DMS53 treated with DMSO at 0.1 percent for 48 hours (cell line): ENCODE results near the gene ZNF831.

Experiments
- DNase-seq: peaks from one replicate; lab custom pipeline; 2025; ENCODE audit not compliant: unreplicated experiment; lab: John Stamatoyannopoulos, UW

ZNF831 gene

GRCh38 chr20:59211208-59211765 lies 47.7 kb downstream of the ZNF831 start:
- no peak for DNase-seq

- DNase-seq: no peak
Measured at GRCh38 chr20:59214073-59214472, 50.5 kb downstream of the ZNF831 start.

GRCh38 chr20:59214606-59215547 lies 51.3 kb downstream of the ZNF831 start:
- DNase-seq: no peak

GRCh38 chr20:59217173-59217572 lies 53.6 kb downstream of the ZNF831 start:
- no peak for DNase-seq

- DNase-seq: no peak
Measured at GRCh38 chr20:59217794-59218280, 54.2 kb downstream of the ZNF831 start.

- no peak for DNase-seq
Measured at GRCh38 chr20:59219211-59219610, 55.6 kb downstream of the ZNF831 start.

- no peak for DNase-seq
Measured at GRCh38 chr20:59220161-59220560, 56.5 kb downstream of the ZNF831 start.

GRCh38 chr20:59221049-59221706 lies 57.6 kb downstream of the ZNF831 start:
- no peak for DNase-seq

- DNase-seq: no peak
Measured at GRCh38 chr20:59221707-59222252, 58.2 kb downstream of the ZNF831 start.

GRCh38 chr20:59222253-59223181 lies 58.9 kb downstream of the ZNF831 start:
- DNase-seq: peak; percentile 24

- no peak for DNase-seq
Measured at GRCh38 chr20:59223182-59223601, 59.6 kb downstream of the ZNF831 start.

GRCh38 chr20:59223750-59224149 lies 60.1 kb downstream of the ZNF831 start:
- DNase-seq: no peak

GRCh38 chr20:59224236-59224635 lies 60.6 kb downstream of the ZNF831 start:
- DNase-seq: no peak

GRCh38 chr20:59230385-59230784 lies 66.8 kb downstream of the ZNF831 start:
- DNase-seq: no peak

GRCh38 chr20:59231124-59231804 lies 67.6 kb downstream of the ZNF831 start:
- DNase-seq: no peak

- no peak for DNase-seq
Measured at GRCh38 chr20:59232618-59233017, 69.0 kb downstream of the ZNF831 start.

GRCh38 chr20:59235226-59235625 lies 71.6 kb downstream of the ZNF831 start:
- no peak for DNase-seq

- DNase-seq: no peak
Measured at GRCh38 chr20:59240006-59240405, 76.4 kb downstream of the ZNF831 start.

GRCh38 chr20:59242714-59243626 lies 79.3 kb downstream of the ZNF831 start:
- no peak for DNase-seq
